ENCODE measurements around the gene SIRT3.

SIRT3 gene

GRCh38 chr11:212150-213100, 23.7 kb downstream of the SIRT3 start:
- peaks cover 34% of the 10 kb centered on the region for H3K79me2 ChIP-seq (ENCODE audit: low read length)
- no peak overlapping the region for H3K9ac ChIP-seq (ENCODE audit: low read length)
- no peak overlapping the region for H3K27ac ChIP-seq (ENCODE audit: low read length)
- no peak for DNase-seq
- H4K20me1 ChIP-seq (ENCODE audit: insufficient read depth, low read length): no peaks in the 10 kb centered on the region
- H3K36me3 ChIP-seq (replicated peaks; ENCODE audit: insufficient read depth, low read length): peaks cover 19% of the 10 kb centered on the region; the same call in 1 of the 2 replicates
- no peak for TF ChIP-seq EZH2 (optimal IDR thresholded peaks at IDR 0.05; ENCODE audit: low read depth, low read length)
- TF ChIP-seq EZH2phosphoT487 (IDR thresholded peaks at IDR 0.05; ENCODE audit: low read length): no peak
- no peak overlapping the region for H3K4me3 ChIP-seq (ENCODE audit: low read length)
- H3F3A ChIP-seq (ENCODE audit: insufficient read depth, low read length): peaks cover 13% of the 10 kb centered on the region
- no peak overlapping the region for H3K4me2 ChIP-seq (ENCODE audit: low read depth, low read length)
- no peak overlapping the region for H2AFZ ChIP-seq (ENCODE audit: low read length)
- peaks cover 10% of the 10 kb centered on the region for H3K4me1 ChIP-seq (ENCODE audit: low read length)
- no peaks in the 10 kb centered on the region for H3K9me2 ChIP-seq (replicated peaks; ENCODE audit: insufficient read depth, low read length)
- no peaks in the 10 kb centered on the region for H3K27me3 ChIP-seq (replicated peaks; ENCODE audit: insufficient read depth, low read length)
- no peaks in the 10 kb centered on the region for H3K9me3 ChIP-seq (replicated peaks; ENCODE audit: insufficient read depth, low read length)

GRCh38 chr11:211741-212140, 24.4 kb downstream of the SIRT3 start:
- peaks cover 10% of the 10 kb centered on the region for H3K4me1 ChIP-seq (ENCODE audit: low read length)
- no peaks in the 10 kb centered on the region for H4K20me1 ChIP-seq (ENCODE audit: insufficient read depth, low read length)
- H3K36me3 ChIP-seq (replicated peaks; ENCODE audit: insufficient read depth, low read length): peaks cover 19% of the 10 kb centered on the region; the same call in 1 of the 2 replicates
- no peaks in the 10 kb centered on the region for H3K9me3 ChIP-seq (replicated peaks; ENCODE audit: insufficient read depth, low read length)
- peaks cover 39% of the 10 kb centered on the region for H3K79me2 ChIP-seq (ENCODE audit: low read length)
- no peak overlapping the region for H3K27ac ChIP-seq (ENCODE audit: low read length)
- no peak for DNase-seq
- H3K9me2 ChIP-seq (replicated peaks; ENCODE audit: insufficient read depth, low read length): no peaks in the 10 kb centered on the region
- H3K4me2 ChIP-seq (ENCODE audit: low read depth, low read length): no peak overlapping the region
- no peak overlapping the region for H2AFZ ChIP-seq (ENCODE audit: low read length)
- H3K4me3 ChIP-seq (ENCODE audit: low read length): no peak overlapping the region
- TF ChIP-seq EZH2phosphoT487 (IDR thresholded peaks at IDR 0.05; ENCODE audit: low read length) (no peak), CTCF (IDR thresholded peaks at IDR 0.05; ENCODE audit: low read length) (no peak), EZH2 (optimal IDR thresholded peaks at IDR 0.05; ENCODE audit: low read depth, low read length) (no peak)
- peaks cover 13% of the 10 kb centered on the region for H3F3A ChIP-seq (ENCODE audit: insufficient read depth, low read length)
- no peaks in the 10 kb centered on the region for H3K27me3 ChIP-seq (replicated peaks; ENCODE audit: insufficient read depth, low read length)
- no peak overlapping the region for H3K9ac ChIP-seq (ENCODE audit: low read length)

GRCh38 chr11:211295-211694, 24.8 kb downstream of the SIRT3 start:
- Histone ChIP-seq H3K9me2 (replicated peaks; ENCODE audit: insufficient read depth, low read length) (no peaks in the 10 kb centered on the region), H4K20me1 (ENCODE audit: insufficient read depth, low read length) (no peaks in the 10 kb centered on the region), H3K27me3 (replicated peaks; ENCODE audit: insufficient read depth, low read length) (no peaks in the 10 kb centered on the region), H3F3A (ENCODE audit: insufficient read depth, low read length) (peaks cover 13% of the 10 kb centered on the region), H3K4me3 (ENCODE audit: low read length) (no peak overlapping the region), H3K79me2 (ENCODE audit: low read length) (peaks cover 43% of the 10 kb centered on the region), H3K4me2 (ENCODE audit: low read depth, low read length) (no peak overlapping the region), H3K27ac (ENCODE audit: low read length) (no peak overlapping the region), H3K9ac (ENCODE audit: low read length) (no peak overlapping the region), H3K36me3 (replicated peaks; ENCODE audit: insufficient read depth, low read length) (peaks cover 19% of the 10 kb centered on the region; the same call in 1 of the 2 replicates), H2AFZ (ENCODE audit: low read length) (no peak overlapping the region), H3K4me1 (ENCODE audit: low read length) (peaks cover 11% of the 10 kb centered on the region), H3K9me3 (replicated peaks; ENCODE audit: insufficient read depth, low read length) (no peaks in the 10 kb centered on the region)
- TF ChIP-seq CTCF (IDR thresholded peaks at IDR 0.05; ENCODE audit: low read length): no peak
- no peak for TF ChIP-seq EZH2 (optimal IDR thresholded peaks at IDR 0.05; ENCODE audit: low read depth, low read length)
- no peak for TF ChIP-seq EZH2phosphoT487 (IDR thresholded peaks at IDR 0.05; ENCODE audit: low read length)
- no peak for DNase-seq
